ENCODE measurements around the gene HCFC1R1.

The HCFC1R1 gene

GRCh38 chr16:3019594-3020246 is 4.0 kb downstream of the HCFC1R1 start:
- TF ChIP-seq CTCF (conservative IDR thresholded peaks at IDR 0.05; ENCODE audit: low read depth, low read length): no peak
- H3K4me3 ChIP-seq (ENCODE audit: low read depth, low read length): peak overlapping the region; percentile 31
- no peak for DNase-seq (ENCODE audit: low read depth)

- no peak within 1 kb of the TSS for H3K4me3 ChIP-seq (ENCODE audit: low read depth, low read length)
- DNase-seq (ENCODE audit: low read depth): peak; percentile 8
- TF ChIP-seq CTCF (conservative IDR thresholded peaks at IDR 0.05; ENCODE audit: low read depth, low read length): peak; percentile 42
These were observed 5.8 kb downstream of the HCFC1R1 start, which contains the start of gene CLDN6 for GRCh38 chr16:3017794-3018506. Gene CLDN6 (minus strand): TSS chr16:3018183. CDS start chr16:3016021, 2,162 bp downstream.

GRCh38 chr16:3017344-3017743 is 6.4 kb downstream of the HCFC1R1 start:
- no peak for DNase-seq (ENCODE audit: low read depth)
- H3K4me3 ChIP-seq (ENCODE audit: low read depth, low read length): no peak overlapping the region
- no peak for TF ChIP-seq CTCF (conservative IDR thresholded peaks at IDR 0.05; ENCODE audit: low read depth, low read length)

- TF ChIP-seq CTCF (conservative IDR thresholded peaks at IDR 0.05; ENCODE audit: low read depth, low read length): no peak
- no peak overlapping the region for H3K4me3 ChIP-seq (ENCODE audit: low read depth, low read length)
- DNase-seq (ENCODE audit: low read depth): no peak
These were observed 7.7 kb downstream of the HCFC1R1 start for GRCh38 chr16:3015865-3016521.

- no peak overlapping the region for H3K4me3 ChIP-seq (ENCODE audit: low read depth, low read length)
- no peak for TF ChIP-seq CTCF (conservative IDR thresholded peaks at IDR 0.05; ENCODE audit: low read depth, low read length)
These were observed 8.8 kb downstream of the HCFC1R1 start for GRCh38 chr16:3014971-3015370.

GRCh38 chr16:3013998-3014690 is 9.6 kb downstream of the HCFC1R1 start:
- no peak for DNase-seq (ENCODE audit: low read depth)
- H3K4me3 ChIP-seq (ENCODE audit: low read depth, low read length): no peak overlapping the region
- no peak for TF ChIP-seq CTCF (conservative IDR thresholded peaks at IDR 0.05; ENCODE audit: low read depth, low read length)

More at GRCh38 chr16:3014971-3015370, 8.8 kb downstream of the HCFC1R1 start:
- no peak for DNase-seq (ENCODE audit: low read depth)

All from choroid plexus epithelial cell (primary cell).